Esophagus (tissue), 2 donors: Measurements from ENCODE around the gene DNAAF9. TPM values are rescaled to one million over a fixed set of nuclear protein-coding genes. Genes with fewer than 3 reads are reported as not detected.

Experiments
- H3K27ac ChIP-seq, 2 donors: one replicate each; pipeline ENCODE4 v1.5.1; 2013; ENCODE audit warnings: low read depth in 2 of 2, mild to moderate bottlenecking in 2 of 2, inconsistent platforms in 1 of 2, low read length in 1 of 2, moderate library complexity in 1 of 2
- H3K27me3 ChIP-seq, 2 donors: one replicate each; pipeline ENCODE4 v1.6.1; 2013; ENCODE audit warnings: low read length in 2 of 2, control low read depth in 1 of 2, mild to moderate bottlenecking in 1 of 2; ENCODE audit not compliant: insufficient read depth in 2 of 2, control insufficient read depth in 1 of 2
- H3K36me3 ChIP-seq, 2 donors: one replicate each; pipeline ENCODE4 v1.6.1; 2013; ENCODE audit warnings: low read length in 1 of 2; ENCODE audit not compliant: control insufficient read depth in 2 of 2, insufficient read depth in 2 of 2
- H3K4me1 ChIP-seq, 2 donors: one replicate each; pipeline ENCODE4 v1.6.1; 2013; ENCODE audit warnings: low read length in 1 of 2; ENCODE audit not compliant: control insufficient read depth in 2 of 2, insufficient read depth in 2 of 2
- H3K4me3 ChIP-seq, 2 donors: one replicate each; pipeline ENCODE4 v1.5.1; 2013; ENCODE audit warnings: low read length in 2 of 2, mild to moderate bottlenecking in 2 of 2, low read depth in 1 of 2, moderate library complexity in 1 of 2
- H3K9me3 ChIP-seq, 2 donors: one replicate each; pipeline ENCODE4 v1.6.1; 2013; ENCODE audit warnings: mild to moderate bottlenecking in 2 of 2, low read depth in 1 of 2, low read length in 1 of 2, moderate library complexity in 1 of 2; ENCODE audit not compliant: control insufficient read depth in 2 of 2, insufficient read depth in 1 of 2
- WGBS, 2 donors: extraction: QIAGEN DNeasy Blood & Tissue Kit; methylation state at CpG; one replicate each; pipeline ENCODE4 v1.1.7; 2013; 5-methylcytosine and 5-hydroxymethylcytosine counted together
- polyA plus RNA-seq, 2 donors: library from polyadenylated mRNA; stranded (reverse); fragments of 200-250 nt; gene quantifications; one replicate each; pipeline ENCODE4 v1.2.3, GENCODE V29; 2013
- donor health status: healthy with polysubstance abuse.
- donor health status: Bipolar disorder and iron deficiency.

Gene DNAAF9
- polyA plus RNA-seq, 2 donors = 3.6 TPM

- H3K27ac ChIP-seq = no peak overlapping the region
- no peaks in the 10 kb centered on the region for H3K27me3 ChIP-seq
- H3K36me3 ChIP-seq = no peaks in the 10 kb centered on the region
- no peaks in the 10 kb centered on the region for H3K9me3 ChIP-seq
- 94 to 97% methylated on average over 2 of the region's 2 CpGs for WGBS, 2 donors
- no peak overlapping the region for H3K4me3 ChIP-seq
- peaks cover 0 to 5% of the 10 kb centered on the region in 2 donors for H3K4me1 ChIP-seq
Observed at GRCh38 chr20:3403741-3404140, 3.7 kb downstream of the DNAAF9 start.

DNA sequence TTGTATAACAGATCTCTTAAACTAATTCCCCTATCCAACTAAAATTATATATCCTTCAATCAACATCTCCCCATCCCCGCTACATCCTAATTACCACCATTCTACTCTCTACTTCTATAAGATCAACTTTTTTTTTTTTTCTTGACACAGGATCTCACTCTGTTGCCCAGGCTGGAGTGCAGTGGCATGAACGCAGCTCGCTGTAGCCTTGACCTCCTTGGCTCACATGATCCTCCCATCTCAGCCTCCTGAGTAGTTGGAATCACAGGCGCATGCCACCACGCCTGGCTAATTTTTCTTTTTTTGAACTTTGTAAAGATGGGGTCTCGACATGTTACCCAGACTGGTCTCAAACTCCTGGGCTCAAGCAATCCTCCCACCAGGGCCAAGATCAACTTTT, 5.0 kb downstream of the DNAAF9 start:
- H3K27ac ChIP-seq = no peak overlapping the region
- H3K4me3 ChIP-seq = no peak overlapping the region
- no peaks in the 10 kb centered on the region for H3K9me3 ChIP-seq
- WGBS, 2 donors = 93 to 97% methylated on average over 6 of the region's 6 CpGs
- no peaks in the 10 kb centered on the region for H3K27me3 ChIP-seq
- no peaks in the 10 kb centered on the region for H3K36me3 ChIP-seq
- peaks cover 0 to 5% of the 10 kb centered on the region in 2 donors for H3K4me1 ChIP-seq

GRCh38 chr20:3400260-3401155, 7.0 kb downstream of the DNAAF9 start:
- Histone ChIP-seq H3K27me3 (no peaks in the 10 kb centered on the region), H3K4me3 (no peak overlapping the region), H3K36me3 (no peaks in the 10 kb centered on the region), H3K4me1 (no peaks in the 10 kb centered on the region), H3K27ac (no peak overlapping the region), H3K9me3 (no peaks in the 10 kb centered on the region)
- 80 to 88% methylated on average over 4 of the region's 4 CpGs for WGBS, 2 donors

DNA sequence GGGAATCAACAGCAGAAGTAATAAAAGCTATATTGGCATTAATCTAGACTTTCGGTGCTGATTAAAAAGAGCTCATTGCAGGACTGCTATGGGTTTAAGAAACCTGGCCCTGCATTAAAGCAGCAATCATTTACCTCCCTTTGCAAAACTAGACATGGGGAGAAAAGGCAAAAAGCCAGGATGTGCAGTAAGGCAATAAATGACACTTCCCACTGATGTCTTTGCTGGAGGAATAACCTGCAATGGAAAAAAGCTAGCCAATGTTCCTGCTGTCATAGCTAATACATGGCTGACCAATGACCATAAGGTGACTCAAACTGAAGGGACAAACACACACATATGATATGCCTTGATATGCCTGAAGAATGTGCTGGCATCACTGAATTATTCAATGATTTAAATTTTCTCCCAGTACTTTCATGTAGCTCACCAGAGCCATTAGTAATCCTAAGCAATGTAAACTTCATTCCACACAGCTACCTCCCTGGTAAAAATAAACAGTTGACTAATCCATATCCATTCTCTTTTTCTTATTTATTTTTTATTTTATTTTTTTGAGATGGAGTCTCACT, 8.7 kb downstream of the DNAAF9 start:
- Histone ChIP-seq H3K27ac (no peak overlapping the region), H3K36me3 (no peaks in the 10 kb centered on the region), H3K4me3 (no peak overlapping the region), H3K9me3 (no peaks in the 10 kb centered on the region), H3K27me3 (no peaks in the 10 kb centered on the region), H3K4me1 (no peaks in the 10 kb centered on the region)
- 79 to 92% methylated on average over 1 of the region's 1 CpG for WGBS, 2 donors

- no peak overlapping the region for H3K4me3 ChIP-seq
- H3K36me3 ChIP-seq = no peaks in the 10 kb centered on the region
- WGBS, 2 donors = 90% methylated on average over 2 of the region's 2 CpGs
- H3K27ac ChIP-seq = no peak overlapping the region
- H3K4me1 ChIP-seq = no peaks in the 10 kb centered on the region
- H3K27me3 ChIP-seq = no peaks in the 10 kb centered on the region
- H3K9me3 ChIP-seq = no peaks in the 10 kb centered on the region
Observed at GRCh38 chr20:3396492-3396891, 11.0 kb downstream of the DNAAF9 start.

- Histone ChIP-seq H3K9me3 (no peaks in the 10 kb centered on the region), H3K36me3 (no peaks in the 10 kb centered on the region), H3K4me1 (no peaks in the 10 kb centered on the region), H3K27ac (no peak overlapping the region), H3K4me3 (no peak overlapping the region), H3K27me3 (no peaks in the 10 kb centered on the region)
- WGBS, 2 donors = 82 to 91% methylated on average over 1 of the region's 1 CpG
Observed at GRCh38 chr20:3392756-3393155, 14.7 kb downstream of the DNAAF9 start.

DNA sequence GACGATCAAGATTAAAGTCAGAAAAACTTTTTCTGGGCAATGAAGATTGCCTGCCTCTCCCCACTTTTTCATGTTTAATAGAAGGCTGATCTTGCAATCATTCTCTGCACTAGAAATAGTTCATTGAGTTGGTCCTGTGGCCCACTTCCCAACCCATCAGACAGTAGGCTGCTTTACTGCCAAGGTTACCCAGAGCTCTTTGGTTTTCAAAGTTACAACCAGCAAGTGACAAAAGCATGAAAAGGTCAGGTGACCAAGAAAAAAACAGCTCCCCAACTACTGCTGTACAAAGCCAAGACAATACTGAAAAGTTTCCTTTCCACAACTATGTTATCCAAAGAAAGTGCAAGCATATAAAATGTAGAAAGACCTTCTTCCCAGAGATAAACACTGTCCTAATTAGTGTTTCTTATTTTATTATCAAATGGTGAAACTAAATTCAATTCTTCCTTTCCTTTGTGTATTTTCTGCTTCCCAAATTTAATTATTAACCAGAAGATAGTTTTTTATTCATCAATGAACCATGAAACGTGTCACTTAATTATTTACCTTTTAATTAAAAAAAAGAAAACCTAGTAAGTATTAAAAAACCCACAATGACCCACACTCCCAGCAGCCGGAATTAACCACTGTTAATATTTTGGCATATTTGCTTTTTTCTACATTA, 16.6 kb downstream of the DNAAF9 start:
- no peaks in the 10 kb centered on the region for H3K27me3 ChIP-seq
- H3K4me3 ChIP-seq = no peak overlapping the region
- H3K27ac ChIP-seq = no peak overlapping the region
- 54 to 61% methylated on average over 3 of the region's 3 CpGs for WGBS, 2 donors
- no peaks in the 10 kb centered on the region for H3K36me3 ChIP-seq
- no peaks in the 10 kb centered on the region for H3K9me3 ChIP-seq
- no peaks in the 10 kb centered on the region for H3K4me1 ChIP-seq

DNA sequence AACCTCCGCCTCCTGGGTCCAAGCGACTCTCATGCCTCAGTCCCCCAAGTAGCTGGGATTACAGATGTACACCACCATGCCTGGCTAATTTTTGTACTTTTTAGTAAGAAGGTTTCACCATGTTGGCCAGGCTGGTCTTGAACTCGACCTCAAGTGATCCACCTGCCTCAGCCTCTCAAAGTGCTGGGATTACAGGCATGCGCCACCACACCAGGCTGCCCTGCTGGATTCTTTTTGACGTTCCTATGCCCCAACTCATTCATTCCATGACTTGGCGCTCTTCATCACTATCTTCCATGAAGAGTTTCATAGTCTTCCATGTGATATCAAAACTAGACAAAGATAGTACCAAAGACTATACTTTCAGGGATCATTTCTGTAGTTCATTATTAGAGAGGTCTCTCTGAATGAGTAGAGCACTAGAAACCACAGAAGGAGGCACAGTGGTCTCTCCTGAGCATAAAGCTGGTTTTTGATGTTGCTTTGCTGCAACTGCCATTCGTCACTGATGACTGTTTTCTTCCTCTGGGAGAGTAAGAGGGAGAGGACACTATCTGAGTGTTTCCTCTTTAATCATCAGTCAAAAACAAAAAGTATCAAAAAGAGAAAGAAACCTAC, 23.5 kb downstream of the DNAAF9 start:
- WGBS, 2 donors = 88 to 90% methylated on average over 7 of the region's 7 CpGs
- H3K27ac ChIP-seq = no peak overlapping the region
- no peaks in the 10 kb centered on the region for H3K9me3 ChIP-seq
- H3K4me3 ChIP-seq = no peak overlapping the region
- no peaks in the 10 kb centered on the region for H3K27me3 ChIP-seq
- H3K4me1 ChIP-seq = no peaks in the 10 kb centered on the region
- peaks cover 0 to 2% of the 10 kb centered on the region in 2 donors for H3K36me3 ChIP-seq

GRCh38 chr20:3382836-3383235, 24.6 kb downstream of the DNAAF9 start:
- no peak overlapping the region for H3K27ac ChIP-seq
- WGBS, 2 donors = 91 to 92% methylated on average over 3 of the region's 3 CpGs
- H3K4me3 ChIP-seq = no peak overlapping the region
- H3K27me3 ChIP-seq = no peaks in the 10 kb centered on the region
- H3K36me3 ChIP-seq = peaks cover 0 to 2% of the 10 kb centered on the region in 2 donors
- H3K4me1 ChIP-seq = peaks cover 0 to 2% of the 10 kb centered on the region in 2 donors
- H3K9me3 ChIP-seq = no peaks in the 10 kb centered on the region
